RWPE2 (cell line): ENCODE data around the gene GIMAP8.

Experiments used
- ATAC-seq: fragments of 200-7000 bp; cut with Tn5 transposase; 3 replicates; pipeline ENCODE4 v1.9.1; 2021; ENCODE audit warnings: low read depth
- DNase-seq: peaks from one replicate; pipeline ENCODE4 v3.0.0-alpha.2; 2020; ENCODE audit warnings: low spot score
- H3K27ac ChIP-seq: fragments of 450-650 bp; 2 replicates; pipeline ENCODE4 v1.5.1; 2017; ENCODE audit warnings: mild to moderate bottlenecking; ENCODE audit not compliant: poor library complexity, severe bottlenecking
- H3K27me3 ChIP-seq: fragments of 250-450 bp; sonication (Bioruptor Pico); 2 replicates; pipeline ENCODE4 v1.5.1; 2021; ENCODE audit warnings: mild to moderate bottlenecking, moderate library complexity; ENCODE audit not compliant: insufficient read depth, poor library complexity, severe bottlenecking
- H3K36me3 ChIP-seq: fragments of 250-450 bp; sonication (Bioruptor Pico); 2 replicates; pipeline ENCODE4 v1.5.1; 2020; ENCODE audit warnings: low read depth, mild to moderate bottlenecking, moderate library complexity
- H3K4me1 ChIP-seq: fragments of 250-450 bp; sonication (Bioruptor Pico); 2 replicates; pipeline ENCODE4 v1.5.1; 2021; ENCODE audit warnings: mild to moderate bottlenecking, moderate library complexity; ENCODE audit not compliant: insufficient read depth, poor library complexity, severe bottlenecking
- H3K4me3 ChIP-seq: fragments of 250-450 bp; sonication (Bioruptor Pico); 2 replicates; pipeline ENCODE4 v1.5.1; 2021; ENCODE audit warnings: mild to moderate bottlenecking, moderate library complexity; ENCODE audit not compliant: severe bottlenecking
- H3K9me3 ChIP-seq: fragments of 250-450 bp; sonication (Bioruptor Pico); 2 replicates; pipeline ENCODE4 v1.5.1; 2021; ENCODE audit warnings: mild to moderate bottlenecking, moderate library complexity; ENCODE audit not compliant: severe bottlenecking
- TF ChIP-seq, protein P1 (sequence below): fragments of 450-650 bp; IDR thresholded peaks from one replicate; pipeline ENCODE4 v1.5.1; 2017; ENCODE audit warnings: mild to moderate bottlenecking, moderate library complexity; ENCODE audit not compliant: poor library complexity, severe bottlenecking

GIMAP8 gene

DNA sequence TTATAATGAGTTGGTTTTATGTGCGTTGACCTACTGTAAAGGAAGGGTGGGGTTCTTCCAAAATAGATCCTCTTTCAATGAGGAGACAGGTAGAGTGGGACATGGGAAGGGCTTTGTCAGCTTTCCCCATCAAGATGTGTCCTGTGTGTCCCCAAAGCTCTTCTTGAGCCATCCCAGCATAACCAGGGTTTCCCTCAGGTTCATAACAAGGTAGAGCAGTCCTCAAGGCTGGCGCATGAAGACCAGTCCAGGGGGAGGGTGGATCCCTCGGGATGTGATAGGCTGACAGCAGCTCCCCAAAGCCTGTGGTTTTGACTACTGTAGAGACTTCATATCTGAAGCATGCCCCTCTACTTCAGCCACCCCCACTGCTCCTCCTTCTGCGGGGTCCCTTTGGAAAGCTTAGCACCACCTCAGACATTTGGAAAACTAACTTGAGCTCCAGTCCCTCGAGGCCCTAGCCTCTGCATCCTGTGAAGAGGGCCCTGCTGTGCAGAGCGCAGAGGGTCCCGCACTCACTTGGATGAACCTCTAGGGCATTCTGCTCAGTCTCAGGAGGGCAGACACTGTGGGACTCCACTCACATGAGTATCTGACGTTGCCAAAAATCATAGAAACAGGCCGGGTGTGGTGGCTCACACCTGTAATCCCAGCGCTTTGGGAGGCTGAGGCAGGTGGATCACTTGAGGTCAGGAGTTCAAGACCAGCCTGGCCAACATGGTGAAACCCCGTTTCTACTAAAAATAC, 1.1 kb upstream of the GIMAP8 start:
- no peak overlapping the region for H3K4me3 ChIP-seq
- peaks cover 4% of the 10 kb centered on the region for H3K27me3 ChIP-seq
- no peak overlapping the region for H3K27ac ChIP-seq
- TF ChIP-seq, protein P1, sequence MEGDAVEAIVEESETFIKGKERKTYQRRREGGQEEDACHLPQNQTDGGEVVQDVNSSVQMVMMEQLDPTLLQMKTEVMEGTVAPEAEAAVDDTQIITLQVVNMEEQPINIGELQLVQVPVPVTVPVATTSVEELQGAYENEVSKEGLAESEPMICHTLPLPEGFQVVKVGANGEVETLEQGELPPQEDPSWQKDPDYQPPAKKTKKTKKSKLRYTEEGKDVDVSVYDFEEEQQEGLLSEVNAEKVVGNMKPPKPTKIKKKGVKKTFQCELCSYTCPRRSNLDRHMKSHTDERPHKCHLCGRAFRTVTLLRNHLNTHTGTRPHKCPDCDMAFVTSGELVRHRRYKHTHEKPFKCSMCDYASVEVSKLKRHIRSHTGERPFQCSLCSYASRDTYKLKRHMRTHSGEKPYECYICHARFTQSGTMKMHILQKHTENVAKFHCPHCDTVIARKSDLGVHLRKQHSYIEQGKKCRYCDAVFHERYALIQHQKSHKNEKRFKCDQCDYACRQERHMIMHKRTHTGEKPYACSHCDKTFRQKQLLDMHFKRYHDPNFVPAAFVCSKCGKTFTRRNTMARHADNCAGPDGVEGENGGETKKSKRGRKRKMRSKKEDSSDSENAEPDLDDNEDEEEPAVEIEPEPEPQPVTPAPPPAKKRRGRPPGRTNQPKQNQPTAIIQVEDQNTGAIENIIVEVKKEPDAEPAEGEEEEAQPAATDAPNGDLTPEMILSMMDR: no peak
- no peaks in the 10 kb centered on the region for H3K4me1 ChIP-seq
- ATAC-seq: no peak
- no peaks in the 10 kb centered on the region for H3K36me3 ChIP-seq
- H3K9me3 ChIP-seq: no peaks in the 10 kb centered on the region
- DNase-seq: no peak

DNA sequence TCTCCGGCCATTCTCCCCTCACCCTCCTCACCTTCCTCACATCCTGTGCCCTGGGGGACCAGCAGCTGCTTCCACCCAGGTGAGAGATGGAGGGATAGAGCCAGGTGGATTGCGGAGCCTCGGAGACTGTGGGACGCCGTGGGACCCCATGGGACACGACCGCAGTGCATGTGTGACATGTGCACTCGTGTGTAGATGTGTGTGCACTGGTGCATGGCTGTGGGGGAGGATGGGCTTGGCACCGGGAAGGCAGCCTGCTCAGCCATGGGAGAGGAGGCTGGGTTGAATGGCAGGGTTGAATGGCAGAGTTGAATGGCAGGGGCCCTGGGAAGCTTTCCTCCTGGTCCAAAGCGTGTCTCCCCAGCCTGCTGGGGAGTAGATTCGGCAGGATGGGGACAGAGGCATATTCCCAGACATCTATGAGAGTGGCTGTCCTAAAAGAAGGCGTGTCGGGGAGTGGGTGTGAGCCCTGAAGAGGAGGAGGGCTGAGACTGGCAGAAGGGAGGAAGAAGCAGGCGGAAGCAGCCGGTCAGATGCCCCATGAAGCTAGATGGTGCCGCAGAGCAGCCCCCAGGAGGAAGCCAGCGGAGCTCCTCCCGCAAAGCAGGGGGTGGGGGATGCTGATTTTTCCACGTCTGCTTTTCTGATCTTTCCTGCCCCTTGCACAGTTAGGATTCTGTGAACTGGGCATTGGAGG, 815 bp downstream of the GIMAP8 start:
- Histone ChIP-seq H3K27me3 (peaks cover 4% of the 10 kb centered on the region), H3K36me3 (no peaks in the 10 kb centered on the region), H3K4me3 (no peak overlapping the region), H3K4me1 (no peaks in the 10 kb centered on the region), H3K9me3 (no peaks in the 10 kb centered on the region), H3K27ac (no peak overlapping the region)
- DNase-seq (no peak), ATAC-seq (no peak)
- TF ChIP-seq, protein P1: no peak

DNA sequence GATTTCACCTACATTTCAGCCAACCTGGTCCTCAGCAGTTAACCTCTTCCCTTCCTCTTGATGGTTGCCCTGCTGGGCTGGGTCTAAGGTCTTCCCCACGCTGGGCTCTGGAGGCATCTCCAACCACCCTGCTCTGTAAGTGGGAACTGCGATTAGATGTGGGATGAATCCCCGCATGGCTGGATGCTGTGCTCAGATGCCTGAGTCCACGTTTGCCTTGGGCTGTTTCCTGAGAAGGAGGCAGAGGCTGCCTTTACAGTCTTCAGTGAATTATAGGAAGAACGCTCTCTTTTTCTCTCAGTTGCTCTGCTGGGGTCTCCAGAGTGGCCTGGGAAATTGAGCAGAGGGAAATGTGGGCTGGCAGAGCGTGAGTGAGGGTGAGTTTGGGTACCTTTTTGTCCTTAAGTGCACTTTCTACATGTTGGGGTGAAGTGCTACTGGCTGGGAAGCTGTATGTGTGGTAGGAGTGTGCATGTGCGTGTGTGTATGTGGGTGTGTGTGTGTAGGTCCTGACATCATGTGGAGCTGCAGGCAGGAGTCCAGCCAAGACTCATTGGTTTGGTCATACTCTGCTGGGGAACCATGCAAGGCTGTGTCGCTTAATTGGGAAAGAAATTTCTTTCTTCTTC, 1.5 kb downstream of the GIMAP8 start:
- no peaks in the 10 kb centered on the region for H3K4me1 ChIP-seq
- peaks cover 4% of the 10 kb centered on the region for H3K27me3 ChIP-seq
- no peaks in the 10 kb centered on the region for H3K9me3 ChIP-seq
- no peak for DNase-seq
- H3K4me3 ChIP-seq: no peak overlapping the region
- H3K36me3 ChIP-seq: no peaks in the 10 kb centered on the region
- no peak overlapping the region for H3K27ac ChIP-seq
- TF ChIP-seq, protein P1: no peak
- no peak for ATAC-seq

DNA sequence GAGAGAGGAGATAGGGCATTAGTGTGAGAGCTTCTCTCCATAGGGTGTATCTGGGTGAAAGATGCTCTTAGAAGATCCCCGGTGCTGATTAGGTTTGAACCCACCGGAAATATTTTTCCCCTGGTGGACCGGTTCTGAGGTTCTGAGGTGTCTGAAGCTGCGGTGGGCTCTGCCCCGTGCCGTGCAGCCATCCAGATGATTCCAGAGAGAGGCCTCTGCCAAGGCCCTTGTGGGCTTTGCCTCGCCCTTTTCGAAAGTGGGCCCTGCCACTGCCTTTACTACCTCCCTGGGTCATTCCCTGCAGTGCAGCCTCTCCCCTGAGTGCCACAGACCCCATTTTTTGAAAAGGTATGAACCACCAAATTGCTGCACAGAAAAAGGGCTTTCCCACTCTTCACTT, 2.8 kb downstream of the GIMAP8 start:
- DNase-seq (no peak), ATAC-seq (no peak)
- Histone ChIP-seq H3K27ac (no peak overlapping the region), H3K9me3 (peaks cover 2% of the 10 kb centered on the region), H3K4me3 (no peak overlapping the region), H3K4me1 (no peaks in the 10 kb centered on the region), H3K36me3 (no peaks in the 10 kb centered on the region), H3K27me3 (peaks cover 4% of the 10 kb centered on the region)
- TF ChIP-seq, protein P1: no peak
